RWPE2 (cell line): Measurements from ENCODE around the gene ATF7.
A peak's percentile ranks its signal among the peaks of the same experiment; 100 is the strongest.

Source experiments
- ATAC-seq: fragments of 200-7000 bp; cut with Tn5 transposase; 3 replicates; pipeline ENCODE4 v1.9.1; 2021; ENCODE audit warnings: low read depth
- DNase-seq: peaks from one replicate; pipeline ENCODE4 v3.0.0-alpha.2; 2020; ENCODE audit warnings: low spot score
- H3K27ac ChIP-seq: fragments of 450-650 bp; 2 replicates; pipeline ENCODE4 v1.5.1; 2017; ENCODE audit warnings: mild to moderate bottlenecking; ENCODE audit not compliant: poor library complexity, severe bottlenecking
- H3K27me3 ChIP-seq: fragments of 250-450 bp; sonication (Bioruptor Pico); 2 replicates; pipeline ENCODE4 v1.5.1; 2021; ENCODE audit warnings: mild to moderate bottlenecking, moderate library complexity; ENCODE audit not compliant: insufficient read depth, poor library complexity, severe bottlenecking
- H3K36me3 ChIP-seq: fragments of 250-450 bp; sonication (Bioruptor Pico); 2 replicates; pipeline ENCODE4 v1.5.1; 2020; ENCODE audit warnings: low read depth, mild to moderate bottlenecking, moderate library complexity
- H3K4me1 ChIP-seq: fragments of 250-450 bp; sonication (Bioruptor Pico); 2 replicates; pipeline ENCODE4 v1.5.1; 2021; ENCODE audit warnings: mild to moderate bottlenecking, moderate library complexity; ENCODE audit not compliant: insufficient read depth, poor library complexity, severe bottlenecking
- H3K4me3 ChIP-seq: fragments of 250-450 bp; sonication (Bioruptor Pico); 2 replicates; pipeline ENCODE4 v1.5.1; 2021; ENCODE audit warnings: mild to moderate bottlenecking, moderate library complexity; ENCODE audit not compliant: severe bottlenecking
- H3K9me3 ChIP-seq: fragments of 250-450 bp; sonication (Bioruptor Pico); 2 replicates; pipeline ENCODE4 v1.5.1; 2021; ENCODE audit warnings: mild to moderate bottlenecking, moderate library complexity; ENCODE audit not compliant: severe bottlenecking
- TF ChIP-seq, protein P1 (sequence below): fragments of 450-650 bp; IDR thresholded peaks from one replicate; pipeline ENCODE4 v1.5.1; 2017; ENCODE audit warnings: mild to moderate bottlenecking, moderate library complexity; ENCODE audit not compliant: poor library complexity, severe bottlenecking

Gene ATF7

DNA sequence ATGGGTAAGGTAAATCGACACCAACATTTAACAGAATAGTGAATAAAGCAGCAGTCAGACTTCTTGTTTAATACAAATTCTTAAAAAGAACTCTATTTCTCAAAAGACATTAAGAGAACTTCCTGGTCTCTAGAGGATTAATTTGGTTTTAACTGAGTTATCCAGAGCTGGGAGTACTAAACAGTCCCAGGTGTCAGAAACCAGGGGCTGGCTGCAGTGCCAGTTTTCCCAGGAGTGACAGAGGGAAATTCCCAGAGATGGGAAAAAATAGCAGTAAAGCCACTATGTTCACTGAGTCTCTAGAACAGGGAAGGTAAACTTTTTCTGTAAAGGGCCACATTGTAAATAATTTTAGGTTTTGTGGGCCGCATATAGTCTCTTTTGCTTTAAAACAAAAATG is 40.9 kb upstream of the ATF7 start:
- H3K27me3 ChIP-seq, result no peaks in the 10 kb centered on the region
- TF ChIP-seq, protein P1, sequence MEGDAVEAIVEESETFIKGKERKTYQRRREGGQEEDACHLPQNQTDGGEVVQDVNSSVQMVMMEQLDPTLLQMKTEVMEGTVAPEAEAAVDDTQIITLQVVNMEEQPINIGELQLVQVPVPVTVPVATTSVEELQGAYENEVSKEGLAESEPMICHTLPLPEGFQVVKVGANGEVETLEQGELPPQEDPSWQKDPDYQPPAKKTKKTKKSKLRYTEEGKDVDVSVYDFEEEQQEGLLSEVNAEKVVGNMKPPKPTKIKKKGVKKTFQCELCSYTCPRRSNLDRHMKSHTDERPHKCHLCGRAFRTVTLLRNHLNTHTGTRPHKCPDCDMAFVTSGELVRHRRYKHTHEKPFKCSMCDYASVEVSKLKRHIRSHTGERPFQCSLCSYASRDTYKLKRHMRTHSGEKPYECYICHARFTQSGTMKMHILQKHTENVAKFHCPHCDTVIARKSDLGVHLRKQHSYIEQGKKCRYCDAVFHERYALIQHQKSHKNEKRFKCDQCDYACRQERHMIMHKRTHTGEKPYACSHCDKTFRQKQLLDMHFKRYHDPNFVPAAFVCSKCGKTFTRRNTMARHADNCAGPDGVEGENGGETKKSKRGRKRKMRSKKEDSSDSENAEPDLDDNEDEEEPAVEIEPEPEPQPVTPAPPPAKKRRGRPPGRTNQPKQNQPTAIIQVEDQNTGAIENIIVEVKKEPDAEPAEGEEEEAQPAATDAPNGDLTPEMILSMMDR, result no peak
- ATAC-seq, result no peak
- DNase-seq, result no peak
- H3K36me3 ChIP-seq, result peaks cover 82% of the 10 kb centered on the region
- H3K4me3 ChIP-seq, result no peak overlapping the region
- no peak overlapping the region for H3K27ac ChIP-seq
- H3K9me3 ChIP-seq, result no peaks in the 10 kb centered on the region
- H3K4me1 ChIP-seq, result no peaks in the 10 kb centered on the region

DNA sequence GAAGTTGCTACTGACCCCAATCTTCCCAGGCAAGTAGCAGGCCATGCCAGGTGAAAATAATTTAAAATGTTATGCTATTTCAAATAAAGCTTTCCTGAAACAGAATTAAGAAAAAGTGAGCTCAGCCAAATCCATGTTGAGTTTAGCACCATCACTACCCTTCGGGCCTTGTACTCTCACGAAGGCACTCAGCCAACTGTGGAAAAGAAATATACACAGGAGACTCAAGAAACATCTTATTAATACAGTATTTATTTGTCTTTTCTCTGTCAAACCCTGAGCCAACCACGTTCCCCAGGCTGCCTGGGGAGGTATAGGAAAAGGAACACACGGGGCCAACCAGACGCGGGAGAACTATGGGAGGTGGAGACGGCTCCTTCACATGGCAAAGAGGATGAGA is 38.8 kb upstream of the ATF7 start:
- no peak overlapping the region for H3K27ac ChIP-seq
- ATAC-seq (no peak), DNase-seq (no peak)
- no peak overlapping the region for H3K4me3 ChIP-seq
- no peaks in the 10 kb centered on the region for H3K4me1 ChIP-seq
- H3K27me3 ChIP-seq, result no peaks in the 10 kb centered on the region
- H3K36me3 ChIP-seq, result peaks cover 60% of the 10 kb centered on the region
- H3K9me3 ChIP-seq, result no peaks in the 10 kb centered on the region
- TF ChIP-seq, protein P1, result no peak

DNA sequence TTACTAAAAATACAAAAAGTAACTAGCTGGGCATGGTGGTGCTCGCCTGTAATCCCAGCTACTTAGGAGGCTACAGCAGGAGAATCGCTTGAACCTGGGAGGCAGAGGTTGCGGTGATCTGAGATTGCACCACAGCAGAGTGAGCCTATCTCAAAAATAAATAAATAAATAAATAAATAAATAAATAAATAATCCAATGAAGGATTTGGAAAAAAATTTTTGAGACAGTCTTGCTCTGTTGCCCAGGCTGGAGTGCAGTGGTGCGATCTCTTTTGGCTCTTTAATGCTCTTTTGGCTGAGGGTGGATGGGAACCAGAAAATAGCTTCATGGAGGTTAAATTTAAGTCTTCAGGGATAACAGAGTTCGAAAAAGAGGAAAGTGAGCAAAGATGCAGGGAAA is 38.0 kb upstream of the ATF7 start:
- Histone ChIP-seq H3K27ac (no peak overlapping the region), H3K9me3 (no peaks in the 10 kb centered on the region), H3K36me3 (peaks cover 53% of the 10 kb centered on the region), H3K27me3 (no peaks in the 10 kb centered on the region), H3K4me1 (peaks cover 5% of the 10 kb centered on the region), H3K4me3 (no peak overlapping the region)
- ATAC-seq (no peak), DNase-seq (no peak)
- TF ChIP-seq, protein P1, result no peak

- Histone ChIP-seq H3K27ac (peak overlapping the region; percentile 65), H3K4me3 (no peak overlapping the region), H3K4me1 (peaks cover 6% of the 10 kb centered on the region), H3K36me3 (peaks cover 15% of the 10 kb centered on the region), H3K27me3 (no peaks in the 10 kb centered on the region), H3K9me3 (no peaks in the 10 kb centered on the region)
- TF ChIP-seq, protein P1, result no peak
- ATAC-seq, result no peak
- no peak for DNase-seq
These were observed 33.9 kb upstream of the ATF7 start for GRCh38 chr12:53660041-53660440.

GRCh38 chr12:53659571-53659981 is 33.4 kb upstream of the ATF7 start:
- H3K27ac ChIP-seq, result peak overlapping the region; percentile 65
- no peak overlapping the region for H3K4me3 ChIP-seq
- DNase-seq, result no peak

More at GRCh38 chr12:53659571-53659981, 33.4 kb upstream of the ATF7 start:
- TF ChIP-seq, protein P1, result no peak
- H3K4me1 ChIP-seq, result peaks cover 6% of the 10 kb centered on the region
- peaks cover 10% of the 10 kb centered on the region for H3K36me3 ChIP-seq
- H3K27me3 ChIP-seq, result no peaks in the 10 kb centered on the region
- ATAC-seq, result no peak
- no peaks in the 10 kb centered on the region for H3K9me3 ChIP-seq
